H1 (cell line): ENCODE data around the gene TP53BP1. TPM values are rescaled to one million over a fixed set of nuclear protein-coding genes. Genes with fewer than 3 reads are reported as not detected.
A peak's percentile ranks its signal among the peaks of the same experiment; 100 is the strongest.

ENCODE experiments used
- CTCF ChIA-PET: fragments of 300-600 bp; sonication (Branson Sonifier 250); formaldehyde crosslinking; loops from one replicate; lab custom pipeline; 2021; ENCODE audit not compliant: partially characterized antibody; lab: Charles Lee
- POLR2A ChIA-PET: fragments of 300-600 bp; sonication (Branson Sonifier 250); formaldehyde crosslinking; loops from one replicate; lab custom pipeline; 2021; ENCODE audit warnings: inconsistent platforms; ENCODE audit not compliant: partially characterized antibody; lab: Charles Lee
- DNase-seq, 2 experiments: peaks; one replicate each; pipeline versions ENCODE4 v3.0.0 to v3.0.0-alpha.2; 2010 to 2022; ENCODE audit warnings: low spot score in 2 of 2, low read depth in 1 of 2, mixed read lengths in 1 of 2
- FAIRE-seq: peaks from 2 replicates; lab custom pipeline; 2011; peaks lifted over from hg19 to GRCh38; lab: Jason Lieb, UNC
- H2AFZ ChIP-seq: 2 replicates; pipeline ENCODE4 v1.8.1; 2012; ENCODE audit warnings: low read length, inconsistent platforms
- H2AK5ac ChIP-seq: 2 replicates; pipeline ENCODE4 v1.6.1; 2013; ENCODE audit warnings: low read depth, low read length
- H2BK120ac ChIP-seq: replicated peaks from 2 replicates; pipeline ENCODE3; 2013; ENCODE audit warnings: low read depth, low read length, inconsistent platforms
- H2BK12ac ChIP-seq: 2 replicates; pipeline ENCODE4 v1.6.1; 2013; ENCODE audit warnings: low read depth, low read length
- H2BK15ac ChIP-seq: 2 replicates; pipeline ENCODE4 v1.6.1; 2013; ENCODE audit warnings: low read length
- H2BK20ac ChIP-seq: 2 replicates; pipeline ENCODE4 v1.6.1; 2013; ENCODE audit warnings: low read length
- H2BK5ac ChIP-seq: 2 replicates; pipeline ENCODE4 v1.6.1; 2013; ENCODE audit warnings: low read depth, low read length
- H3K14ac ChIP-seq: 2 replicates; pipeline ENCODE4 v1.6.1; 2013; ENCODE audit warnings: inconsistent platforms; ENCODE audit not compliant: insufficient read length
- H3K18ac ChIP-seq: 2 replicates; pipeline ENCODE4 v1.6.1; 2013; ENCODE audit warnings: low read length; ENCODE audit errors: extremely low read depth
- H3K23ac ChIP-seq: 2 replicates; pipeline ENCODE4 v1.6.1; 2013; ENCODE audit warnings: inconsistent platforms; ENCODE audit not compliant: insufficient read length
- H3K23me2 ChIP-seq: 2 replicates; pipeline ENCODE4 v1.6.1; 2013; ENCODE audit warnings: low read depth, low read length
- H3K27ac ChIP-seq: 2 replicates; pipeline ENCODE4 v1.6.1; 2011; ENCODE audit warnings: low read depth, low read length, inconsistent platforms
- H3K27me3 ChIP-seq, 4 experiments: replicated peaks in 1 of 4; 1 replicate in 1 of 4; 2 replicates in 3 of 4; pipeline versions ENCODE4 v1.6.1 to v1.8.1; 2011 to 2013; ENCODE audit warnings: low read length in 3 of 4, mild to moderate bottlenecking in 3 of 4, inconsistent platforms in 2 of 4, mixed read lengths in 2 of 4, moderate library complexity in 1 of 4; ENCODE audit not compliant: control insufficient read depth in 3 of 4, insufficient read depth in 3 of 4; ENCODE audit errors: extremely low read depth in 1 of 4
- H3K36me3 ChIP-seq, 4 experiments: 2 replicates each; pipeline versions ENCODE4 v1.6.1 to v1.8.1; 2011 to 2013; ENCODE audit warnings: mild to moderate bottlenecking in 4 of 4, low read length in 3 of 4, moderate library complexity in 2 of 4, control low read depth in 1 of 4, inconsistent platforms in 1 of 4; ENCODE audit not compliant: insufficient read depth in 4 of 4, control insufficient read depth in 2 of 4
- H3K4ac ChIP-seq: replicated peaks from 2 replicates; pipeline ENCODE3; 2013; ENCODE audit warnings: low read length, low read depth, mixed read lengths, inconsistent platforms; ENCODE audit not compliant: insufficient read length
- H3K4me1 ChIP-seq, 4 experiments: replicated peaks in 1 of 4; 1 replicate in 1 of 4; 2 replicates in 3 of 4; pipeline versions ENCODE4 v1.6.1 to v1.8.1; 2011 to 2013; ENCODE audit warnings: low read length in 3 of 4, inconsistent platforms in 2 of 4, mixed read lengths in 1 of 4; ENCODE audit not compliant: insufficient read depth in 4 of 4, control insufficient read depth in 3 of 4
- H3K4me2 ChIP-seq, 2 experiments: 2 replicates each; pipeline versions ENCODE4 v1.6.1 to v1.8.1; 2011 to 2013; ENCODE audit warnings: low read depth in 2 of 2, low read length in 2 of 2, control low read depth in 1 of 2, inconsistent platforms in 1 of 2, mild to moderate bottlenecking in 1 of 2; ENCODE audit not compliant: insufficient read depth in 1 of 2
- H3K4me3 ChIP-seq, 4 experiments: fragments of 200-600, 300-600 bp in 1 of 4; sonication (generic), shearing (Covaris generic), sonication (Bioruptor Twin) in 1 of 4; 2 replicates each; pipeline versions ENCODE4 v1.5.1 to v1.8.1; 2011 to 2016; ENCODE audit warnings: low read length in 4 of 4, low read depth in 3 of 4, control low read depth in 2 of 4, inconsistent platforms in 2 of 4, mild to moderate bottlenecking in 2 of 4, mixed read lengths in 1 of 4, moderate library complexity in 1 of 4; ENCODE audit not compliant: insufficient read depth in 2 of 4; ENCODE audit errors: extremely low read depth in 1 of 4
- H3K56ac ChIP-seq: replicated peaks from 2 replicates; pipeline ENCODE3; 2013; ENCODE audit warnings: low read depth, mild to moderate bottlenecking, mixed read lengths, low read length, inconsistent platforms; ENCODE audit not compliant: insufficient read length
- H3K79me1 ChIP-seq: 2 replicates; pipeline ENCODE4 v1.6.1; 2013; ENCODE audit warnings: low read depth, low read length, control low read depth
- H3K79me2 ChIP-seq, 2 experiments: 2 replicates each; pipeline versions ENCODE4 v1.6.1 to v1.8.1; 2012 to 2013; ENCODE audit warnings: low read length in 2 of 2, mild to moderate bottlenecking in 2 of 2, inconsistent platforms in 1 of 2; ENCODE audit not compliant: insufficient read depth in 2 of 2, control insufficient read depth in 1 of 2
- H3K9ac ChIP-seq, 4 experiments: replicated peaks in 1 of 4; 1 replicate in 1 of 4; 2 replicates in 3 of 4; pipeline versions ENCODE4 v1.6.1 to v1.8.1; 2011 to 2013; ENCODE audit warnings: low read depth in 3 of 4, low read length in 3 of 4, control low read depth in 2 of 4, mild to moderate bottlenecking in 2 of 4, moderate library complexity in 2 of 4, inconsistent platforms in 1 of 4; ENCODE audit errors: extremely low read depth in 1 of 4
- H3K9me3 ChIP-seq, 2 experiments: 2 replicates each; pipeline versions ENCODE4 v1.6.1 to v1.8.1; 2012 to 2013; ENCODE audit warnings: mild to moderate bottlenecking in 2 of 2, moderate library complexity in 2 of 2, control low read depth in 1 of 2, inconsistent platforms in 1 of 2, low read depth in 1 of 2, low read length in 1 of 2, mixed read lengths in 1 of 2; ENCODE audit not compliant: insufficient read depth in 2 of 2
- H4K20me1 ChIP-seq, 2 experiments: replicated peaks in 1 of 2; 2 replicates each; pipeline versions ENCODE3 to v1.8.1; 2011 to 2013; ENCODE audit warnings: inconsistent platforms in 2 of 2, low read length in 2 of 2, mild to moderate bottlenecking in 1 of 2; ENCODE audit not compliant: insufficient read depth in 2 of 2, control insufficient read depth in 1 of 2
- H4K5ac ChIP-seq: 2 replicates; pipeline ENCODE4 v1.6.1; 2013; ENCODE audit warnings: low read length, low read depth, mixed read lengths, inconsistent platforms; ENCODE audit not compliant: insufficient read length
- H4K8ac ChIP-seq: 2 replicates; pipeline ENCODE4 v1.8.0; 2013; ENCODE audit warnings: mild to moderate bottlenecking, moderate library complexity, low read length, inconsistent platforms; ENCODE audit not compliant: insufficient read depth; ENCODE audit errors: extremely low read depth
- H4K91ac ChIP-seq: replicated peaks from 2 replicates; pipeline ENCODE3; 2013; ENCODE audit warnings: low read length, mixed read lengths, inconsistent platforms; ENCODE audit not compliant: insufficient read length
- CREB1 ChIP-seq: IDR thresholded peaks from 2 replicates; pipeline ENCODE4 v1.6.1; 2012; ENCODE audit warnings: inconsistent platforms
- CTCF ChIP-seq, 3 experiments: IDR thresholded peaks; 1 replicate in 2 of 3; 2 replicates in 1 of 3; pipeline versions ENCODE4 v1.5.1 to v1.6.1; 2011; ENCODE audit warnings: low read length in 3 of 3, mild to moderate bottlenecking in 3 of 3, inconsistent platforms in 2 of 3, low read depth in 1 of 3, moderate library complexity in 1 of 3; ENCODE audit not compliant: insufficient read depth in 1 of 3; ENCODE audit errors: control extremely low read depth in 1 of 3
- SIN3A ChIP-seq, 2 experiments: IDR thresholded peaks in 1 of 2; conservative IDR thresholded peaks in 1 of 2; 2 replicates each; pipeline ENCODE4 v1.6.1; 2011 to 2012; ENCODE audit warnings: low read length in 2 of 2, improper control_type of control experiment in 1 of 2, low read depth in 1 of 2, mild to moderate bottlenecking in 1 of 2
- SIX5 ChIP-seq: IDR thresholded peaks from 2 replicates; pipeline ENCODE4 v1.6.1; 2011; ENCODE audit warnings: mild to moderate bottlenecking, low read depth, low read length
- WGBS, 2 experiments: shearing (Covaris generic) in 1 of 2; methylation state at CpG; one replicate each; pipeline versions ENCODE4 v1.1.6 to v1.1.7; 2013 to 2015; ENCODE audit warnings: low lambda C conversion rate in 2 of 2, mixed read lengths in 2 of 2, inconsistent platforms in 1 of 2, low coverage in 1 of 2, missing lambda C conversion rate in 1 of 2; ENCODE audit not compliant: insufficient replicate concordance in 2 of 2, insufficient coverage in 1 of 2, insufficient read length in 1 of 2; ENCODE audit errors: extremely low coverage in 1 of 2, missing lambda C conversion rate in 1 of 2; 5-methylcytosine and 5-hydroxymethylcytosine counted together
- polyA plus RNA-seq, 7 experiments: library from polyadenylated mRNA; depleted of rRNA in 3 of 7; stranded (reverse) in 5 of 7; unstranded in 2 of 7; fragments of >200 nt in 5 of 7; fragments of 200-250 nt in 2 of 7; gene quantifications; 1 replicate in 5 of 7; 2 replicates in 1 of 7; 4 replicates in 1 of 7; pipeline versions ENCODE4 v1.2.1 to v1.2.3, GENCODE V29; 2011 to 2013; ENCODE audit warnings: missing spikeins in 2 of 7, mixed read lengths in 2 of 7
- total RNA-seq: library from RNA; stranded (reverse); fragmentation: NEBNext Ultra II Directional; extraction: Animal tissue kit (Norgen Biotek cat#: 25700); gene quantifications from 2 replicates; pipeline ENCODE4 v1.2.1, GENCODE V29; 2021

Gene TP53BP1
- total and polyA plus RNA-seq, 2 of the 8 experiments (the other 6 are each of a cell fraction or from before 2014, with no cell fraction given), result 34.1 to 63.6 TPM

GRCh38 chr15:43517354-43518196, 24.6 kb upstream of the TP53BP1 start, which contains the start of gene MAP1A:
TSS of gene MAP1A (plus strand) at chr15:43517608. CDS start at chr15:43521474, 3,866 bp downstream.
- Histone ChIP-seq H3K23ac (no peak within 1 kb of the TSS), H2BK20ac (no peak within 1 kb of the TSS), H3K14ac (no peak within 1 kb of the TSS), H2BK12ac (peak within 1 kb of the TSS; percentile 70; the same call in 1 of the 2 replicates), H2BK5ac (no peak within 1 kb of the TSS; the same call in 1 of the 2 replicates), H2AFZ (peak within 1 kb of the TSS; percentile 56), H4K8ac (peak within 1 kb of the TSS; percentile 37), H3K36me3 (no peaks in the 10 kb centered on the region), H3K27me3 (peaks cover 0 to 36% (median 25%) of the 10 kb centered on the region in 4 experiments; a peak in 6 of 7 replicates), H4K20me1 (no peaks in the 10 kb centered on the region), H3K4me2 (peak within 1 kb of the TSS; percentile 78 to 92), H3K4me1 (peaks cover 11 to 21% (median 13%) of the 10 kb centered on the region in 4 experiments; a peak in 6 of 7 replicates), H3K23me2 (peaks cover 15% of the 10 kb centered on the region; the same call in 1 of the 2 replicates), H3K27ac (no peak within 1 kb of the TSS), H3K9ac (no peak within 1 kb of the TSS; a peak in 1 of 7 replicates), H3K79me1 (no peaks in the 10 kb centered on the region), H3K9me3 (no peaks in the 10 kb centered on the region), H3K56ac (no peak within 1 kb of the TSS), H4K5ac (no peak within 1 kb of the TSS), H2AK5ac (no peak within 1 kb of the TSS), H2BK120ac (peak within 1 kb of the TSS; percentile 12), H3K18ac (peak within 1 kb of the TSS; percentile 24), H3K4ac (no peak within 1 kb of the TSS), H4K91ac (no peak within 1 kb of the TSS), H2BK15ac (peak within 1 kb of the TSS; percentile 83; the same call in 1 of the 2 replicates), H3K79me2 (no peaks in the 10 kb centered on the region), H3K4me3 (peak within 1 kb of the TSS; percentile 41 to 72 (median 52))
- ChIA-PET POLR2A (interaction anchor here (1.4 to 2.3 kb wide), 4 partner anchors 7 to 35 kb away, joined by 3 to 8 read pairs (median 5); partner anchors contain the start of gene TP53BP1), CTCF (interaction anchor here (0.6 to 9.4 kb wide), 7 partner anchors 10 to 146 kb away, joined by 3 to 121 read pairs (median 10); partner anchors contain the start of gene TP53BP1)
- TF ChIP-seq CREB1 (peak; percentile 26; the same call in 1 of the 2 replicates), SIX5 (no peak), SIN3A (conservative IDR thresholded peaks at IDR 0.05 in 1 of 2, IDR thresholded peaks at IDR 0.05 in 1 of 2; ENCODE audit: low read depth in 1 of 2, low read length in 2 of 2) (0 out of 4 replicates have a peak, but pooled peaks of 1 of the 2 experiments have one; percentile 65), CTCF (IDR thresholded peaks at IDR 0.05; ENCODE audit: control extremely low read depth in 1 of 3, insufficient read depth in 1 of 3, low read depth in 1 of 3, low read length in 3 of 3) (peak in 1 of 3 experiments; percentile 8; a peak in 1 of 4 replicates)
- WGBS, 2 experiments, result 2% methylated on average over 6 of the region's 15 CpGs; no CpG with 5 or more reads in 1 of the 2 experiments
- peak in 1 of 2 experiments; percentile 63 for DNase-seq
- FAIRE-seq, result no peak
